GM23338 (cell line): ENCODE results near the gene PPP1CB. TPM values are rescaled to one million over a fixed set of nuclear protein-coding genes. Genes with fewer than 3 reads are reported as not detected.

ENCODE experiments used
- ATAC-seq: fragments of 200-7000 bp; cut with Tn5 transposase; 3 replicates; pipeline ENCODE4 v1.9.1; 2020
- DNase-seq: peaks from one replicate; pipeline ENCODE4 v3.0.0-alpha.2; 2015; ENCODE audit warnings: low spot score
- H2AFZ ChIP-seq: fragments of 200-600 bp; sonication (generic); 2 replicates; pipeline ENCODE4 v1.8.0; 2016; ENCODE audit warnings: antibody characterized with exemption, mild to moderate bottlenecking, moderate library complexity
- H3F3A ChIP-seq: fragments of 200-600 bp; sonication (generic); replicated peaks from 2 replicates; pipeline ENCODE4 v1.8.0; 2017; ENCODE audit warnings: antibody characterized with exemption, mixed run types, low read depth
- H3K27ac ChIP-seq: fragments of 200-600 bp; sonication (generic); 2 replicates; pipeline ENCODE4 v1.6.1; 2016; ENCODE audit warnings: low read depth
- H3K27me3 ChIP-seq: fragments of 200-600 bp; sonication (generic); 2 replicates; pipeline ENCODE4 v1.8.0; 2016; ENCODE audit warnings: mild to moderate bottlenecking, mixed run types, moderate library complexity; ENCODE audit not compliant: insufficient read depth
- H3K36me3 ChIP-seq: fragments of 200-600 bp; sonication (generic); 2 replicates; pipeline ENCODE4 v1.8.0; 2016; ENCODE audit warnings: mild to moderate bottlenecking; ENCODE audit not compliant: insufficient read depth
- H3K4me1 ChIP-seq: fragments of 200-600 bp; sonication (generic); 2 replicates; pipeline ENCODE4 v1.8.0; 2016; ENCODE audit warnings: mild to moderate bottlenecking, moderate library complexity; ENCODE audit not compliant: insufficient read depth
- H3K4me2 ChIP-seq: fragments of 200-600 bp; sonication (generic); 2 replicates; pipeline ENCODE4 v1.7.1; 2017; ENCODE audit warnings: mixed run types
- H3K4me3 ChIP-seq: fragments of 200-600 bp; sonication (generic); 2 replicates; pipeline ENCODE4 v1.6.1; 2016; ENCODE audit warnings: mixed run types
- H3K79me2 ChIP-seq: fragments of 200-600 bp; sonication (generic); replicated peaks from 2 replicates; pipeline ENCODE4 v1.8.0; 2017; ENCODE audit warnings: mild to moderate bottlenecking; ENCODE audit not compliant: insufficient read depth
- H3K9me2 ChIP-seq: fragments of 200-600 bp; sonication (generic); 2 replicates; pipeline ENCODE4 v1.8.0; 2017; ENCODE audit not compliant: insufficient read depth
- H4K20me1 ChIP-seq: fragments of 200-600 bp; sonication (generic); replicated peaks from 2 replicates; pipeline ENCODE4 v1.8.0; 2017; ENCODE audit warnings: mild to moderate bottlenecking; ENCODE audit not compliant: insufficient read depth
- H3K27ac Mint-ChIP-seq: 2 replicates; pipeline ENCODE4 v1.8.0; 2020; ENCODE audit warnings: inconsistent platforms, mild to moderate bottlenecking, moderate library complexity, mixed read lengths
- H3K27me3 Mint-ChIP-seq: 3 replicates; pipeline ENCODE4 v1.8.0; 2022; ENCODE audit warnings: low read depth, mild to moderate bottlenecking, moderate library complexity, mixed read lengths, inconsistent platforms; ENCODE audit not compliant: insufficient read depth, poor library complexity
- H3K36me3 Mint-ChIP-seq: 3 replicates; pipeline ENCODE4 v1.8.0; 2021; ENCODE audit warnings: low read depth, mild to moderate bottlenecking, inconsistent platforms, moderate library complexity, mixed read lengths
- H3K4me1 Mint-ChIP-seq: 3 replicates; pipeline ENCODE4 v1.8.0; 2020; ENCODE audit warnings: mild to moderate bottlenecking, inconsistent platforms, mixed read lengths
- H3K4me3 Mint-ChIP-seq: 3 replicates; pipeline ENCODE4 v1.8.0; 2021; ENCODE audit warnings: moderate library complexity, mild to moderate bottlenecking, inconsistent platforms, mixed read lengths
- H3K9me3 Mint-ChIP-seq: 3 replicates; pipeline ENCODE4 v1.8.0; 2020; ENCODE audit warnings: moderate library complexity, mild to moderate bottlenecking, inconsistent platforms, mixed read lengths
- CREB1 ChIP-seq: fragments of 250-450 bp; sonication (Bioruptor Pico); IDR thresholded peaks from 2 replicates; pipeline ENCODE4 v1.5.0; 2020; ENCODE audit warnings: low read depth, mild to moderate bottlenecking, moderate library complexity
- EZH2phosphoT487 ChIP-seq: fragments of 200-600 bp; sonication (generic); IDR thresholded peaks from one replicate; pipeline ENCODE4 v1.8.1; 2018; ENCODE audit warnings: antibody characterized with exemption; ENCODE audit not compliant: unreplicated experiment
- NANOG ChIP-seq: IDR thresholded peaks from 2 replicates; pipeline ENCODE4 v1.6.1; 2016; ENCODE audit warnings: antibody characterized with exemption, borderline replicate concordance
- POLR2AphosphoS5 ChIP-seq: IDR thresholded peaks from 2 replicates; pipeline ENCODE4 v1.6.1; 2016; ENCODE audit warnings: antibody characterized with exemption, low read depth
- polyA plus RNA-seq: library from polyadenylated mRNA; unstranded; fragments of >200 nt; fragmentation: Nextera tagmentation; extraction: Ambion mirVana; gene quantifications from 2 replicates; pipeline ENCODE4 v1.2.1, GENCODE V29; 2016
- total RNA-seq: library from RNA; depleted of rRNA; stranded (reverse); fragments of >200 nt; shearing (Covaris generic); gene quantifications from 2 replicates; pipeline ENCODE4 v1.2.3, GENCODE V29; 2014
- TF ChIP-seq, protein P1 (sequence below): IDR thresholded peaks from 2 replicates; pipeline ENCODE4 v1.6.1; 2016; ENCODE audit warnings: antibody characterized with exemption
- TF ChIP-seq, protein P2 (sequence below), 2 experiments: fragments of 200-600 bp in 1 of 2; sonication (generic) in 1 of 2; conservative IDR thresholded peaks; 2 replicates each; pipeline versions ENCODE4 v1.5.1 to v1.6.1; 2016 to 2017; ENCODE audit warnings: antibody characterized with exemption in 2 of 2, low read depth in 2 of 2, mild to moderate bottlenecking in 2 of 2, moderate library complexity in 1 of 2
- TF ChIP-seq, protein P3 (sequence below): IDR thresholded peaks from one replicate; pipeline ENCODE4 v1.6.1; 2018; ENCODE audit warnings: antibody characterized with exemption; ENCODE audit not compliant: unreplicated experiment

The PPP1CB gene
- total and polyA plus RNA-seq, 2 experiments from 2014 or later: 103 to 118 TPM

DNA sequence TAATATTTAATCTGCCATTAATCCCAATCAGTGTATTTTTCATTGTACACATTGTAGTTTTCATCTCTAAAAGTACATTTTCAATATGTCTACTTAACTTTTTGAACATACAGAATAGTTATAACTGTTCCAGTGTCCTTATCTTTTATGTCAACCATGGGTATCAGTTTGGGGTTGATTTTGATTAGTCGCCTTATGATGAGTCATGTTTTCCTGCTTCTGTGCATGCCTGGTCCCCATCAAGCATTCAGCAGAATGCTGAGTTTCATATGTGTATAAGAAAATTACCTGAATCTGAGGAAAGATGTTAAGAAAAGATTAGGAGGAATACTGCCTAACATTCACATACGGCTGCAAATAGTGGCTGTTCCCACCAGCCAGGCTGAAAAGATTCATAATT, 76.8 kb downstream of the PPP1CB start:
- no peaks in the 10 kb centered on the region for H3K79me2 ChIP-seq
- Mint-ChIP-seq H3K4me3 (no peak overlapping the region), H3K36me3 (no peaks in the 10 kb centered on the region), H3K27me3 (peaks cover 6% of the 10 kb centered on the region), H3K9me3 (no peaks in the 10 kb centered on the region), H3K27ac (no peak overlapping the region), H3K4me1 (no peaks in the 10 kb centered on the region)
- no peaks in the 10 kb centered on the region for H3K9me2 ChIP-seq
- no peaks in the 10 kb centered on the region for H3K4me1 ChIP-seq
- no peak for TF ChIP-seq POLR2AphosphoS5
- TF ChIP-seq EZH2phosphoT487: no peak
- TF ChIP-seq CREB1 (CRISPR knock-in tag): no peak
- TF ChIP-seq, protein P1, sequence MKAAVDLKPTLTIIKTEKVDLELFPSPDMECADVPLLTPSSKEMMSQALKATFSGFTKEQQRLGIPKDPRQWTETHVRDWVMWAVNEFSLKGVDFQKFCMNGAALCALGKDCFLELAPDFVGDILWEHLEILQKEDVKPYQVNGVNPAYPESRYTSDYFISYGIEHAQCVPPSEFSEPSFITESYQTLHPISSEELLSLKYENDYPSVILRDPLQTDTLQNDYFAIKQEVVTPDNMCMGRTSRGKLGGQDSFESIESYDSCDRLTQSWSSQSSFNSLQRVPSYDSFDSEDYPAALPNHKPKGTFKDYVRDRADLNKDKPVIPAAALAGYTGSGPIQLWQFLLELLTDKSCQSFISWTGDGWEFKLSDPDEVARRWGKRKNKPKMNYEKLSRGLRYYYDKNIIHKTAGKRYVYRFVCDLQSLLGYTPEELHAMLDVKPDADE: no peak
- no peak overlapping the region for H2AFZ ChIP-seq
- DNase-seq: no peak
- no peaks in the 10 kb centered on the region for H3K36me3 ChIP-seq
- no peaks in the 10 kb centered on the region for H3F3A ChIP-seq
- H4K20me1 ChIP-seq: no peaks in the 10 kb centered on the region
- ATAC-seq: no peak
- no peak overlapping the region for H3K27ac ChIP-seq
- no peak overlapping the region for H3K4me2 ChIP-seq
- no peak overlapping the region for H3K4me3 ChIP-seq
- H3K27me3 ChIP-seq: no peaks in the 10 kb centered on the region

DNA sequence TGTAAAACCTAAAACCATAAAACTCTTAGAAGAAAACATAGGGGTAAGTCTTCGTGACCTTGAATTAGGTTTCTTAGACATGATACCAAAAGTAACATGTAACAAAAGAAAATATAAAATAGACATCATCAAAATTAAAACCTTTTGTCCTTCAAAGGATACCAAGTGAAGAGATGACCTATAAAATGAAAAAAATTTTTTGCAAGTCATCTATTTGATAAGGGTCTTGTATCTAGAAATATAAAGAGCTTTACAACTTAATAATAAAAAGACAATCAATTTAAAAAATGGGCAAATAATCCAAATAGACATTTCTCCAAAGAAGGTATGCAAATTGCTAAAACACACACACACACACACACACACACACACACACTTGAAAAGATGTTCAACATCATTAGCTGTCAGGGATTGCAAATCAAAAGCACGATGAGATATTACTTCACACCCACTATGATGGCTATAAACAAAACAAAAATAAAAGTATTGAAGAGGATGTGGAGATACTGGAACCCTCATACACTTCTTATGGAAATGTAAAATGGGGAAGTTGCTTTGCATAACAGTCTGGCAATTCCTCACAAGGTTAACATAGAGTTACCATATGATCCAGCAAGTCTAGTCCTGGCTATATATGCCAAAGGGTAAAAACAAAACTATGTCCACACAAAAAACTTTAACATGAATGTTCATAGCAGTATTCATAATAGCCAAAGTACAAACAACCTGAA, 82.3 kb downstream of the PPP1CB start:
- no peak for DNase-seq
- no peak for ATAC-seq
- no peak overlapping the region for H3K4me2 ChIP-seq
- H3K27me3 ChIP-seq: no peaks in the 10 kb centered on the region
- H3K79me2 ChIP-seq: no peaks in the 10 kb centered on the region
- Mint-ChIP-seq H3K36me3 (no peaks in the 10 kb centered on the region), H3K27me3 (no peaks in the 10 kb centered on the region), H3K9me3 (no peaks in the 10 kb centered on the region), H3K4me3 (no peak overlapping the region), H3K27ac (no peak overlapping the region), H3K4me1 (no peaks in the 10 kb centered on the region)
- no peaks in the 10 kb centered on the region for H3K9me2 ChIP-seq
- no peak overlapping the region for H3K27ac ChIP-seq
- H3K4me3 ChIP-seq: no peak overlapping the region
- H3K4me1 ChIP-seq: no peaks in the 10 kb centered on the region
- no peaks in the 10 kb centered on the region for H4K20me1 ChIP-seq
- no peak overlapping the region for H2AFZ ChIP-seq
- TF ChIP-seq NANOG (no peak), POLR2AphosphoS5 (no peak)
- TF ChIP-seq, protein P2, sequence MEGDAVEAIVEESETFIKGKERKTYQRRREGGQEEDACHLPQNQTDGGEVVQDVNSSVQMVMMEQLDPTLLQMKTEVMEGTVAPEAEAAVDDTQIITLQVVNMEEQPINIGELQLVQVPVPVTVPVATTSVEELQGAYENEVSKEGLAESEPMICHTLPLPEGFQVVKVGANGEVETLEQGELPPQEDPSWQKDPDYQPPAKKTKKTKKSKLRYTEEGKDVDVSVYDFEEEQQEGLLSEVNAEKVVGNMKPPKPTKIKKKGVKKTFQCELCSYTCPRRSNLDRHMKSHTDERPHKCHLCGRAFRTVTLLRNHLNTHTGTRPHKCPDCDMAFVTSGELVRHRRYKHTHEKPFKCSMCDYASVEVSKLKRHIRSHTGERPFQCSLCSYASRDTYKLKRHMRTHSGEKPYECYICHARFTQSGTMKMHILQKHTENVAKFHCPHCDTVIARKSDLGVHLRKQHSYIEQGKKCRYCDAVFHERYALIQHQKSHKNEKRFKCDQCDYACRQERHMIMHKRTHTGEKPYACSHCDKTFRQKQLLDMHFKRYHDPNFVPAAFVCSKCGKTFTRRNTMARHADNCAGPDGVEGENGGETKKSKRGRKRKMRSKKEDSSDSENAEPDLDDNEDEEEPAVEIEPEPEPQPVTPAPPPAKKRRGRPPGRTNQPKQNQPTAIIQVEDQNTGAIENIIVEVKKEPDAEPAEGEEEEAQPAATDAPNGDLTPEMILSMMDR (conservative IDR thresholded peaks at IDR 0.05; ENCODE audit: low read depth in 2 of 2): no peak
- H3F3A ChIP-seq: no peaks in the 10 kb centered on the region
- no peaks in the 10 kb centered on the region for H3K36me3 ChIP-seq

DNA sequence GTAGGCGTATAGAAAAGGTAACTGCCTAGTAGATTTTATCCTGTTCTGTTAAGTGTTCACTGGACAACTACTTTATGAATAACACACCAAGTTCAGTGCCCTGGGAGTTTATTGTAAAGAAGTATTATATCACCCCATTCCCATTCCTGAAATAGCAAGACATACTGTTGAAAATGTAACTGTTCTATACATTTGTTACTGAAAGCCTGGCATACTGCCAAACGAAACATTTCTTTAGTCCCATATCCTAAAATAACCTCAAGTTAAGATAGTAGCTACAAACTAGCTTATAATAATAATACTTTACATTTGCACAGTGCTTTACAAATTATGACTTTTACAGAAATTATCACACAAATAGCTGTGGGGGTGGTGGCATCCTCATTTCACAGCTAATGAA, 84.2 kb downstream of the PPP1CB start:
- no peak overlapping the region for H3K4me3 Mint-ChIP-seq
- no peak overlapping the region for H3K4me2 ChIP-seq
- no peaks in the 10 kb centered on the region for H3K36me3 Mint-ChIP-seq
- TF ChIP-seq, protein P2 (conservative IDR thresholded peaks at IDR 0.05; ENCODE audit: low read depth in 2 of 2): no peak
- TF ChIP-seq NANOG (no peak), EZH2phosphoT487 (no peak)
- TF ChIP-seq, protein P3, sequence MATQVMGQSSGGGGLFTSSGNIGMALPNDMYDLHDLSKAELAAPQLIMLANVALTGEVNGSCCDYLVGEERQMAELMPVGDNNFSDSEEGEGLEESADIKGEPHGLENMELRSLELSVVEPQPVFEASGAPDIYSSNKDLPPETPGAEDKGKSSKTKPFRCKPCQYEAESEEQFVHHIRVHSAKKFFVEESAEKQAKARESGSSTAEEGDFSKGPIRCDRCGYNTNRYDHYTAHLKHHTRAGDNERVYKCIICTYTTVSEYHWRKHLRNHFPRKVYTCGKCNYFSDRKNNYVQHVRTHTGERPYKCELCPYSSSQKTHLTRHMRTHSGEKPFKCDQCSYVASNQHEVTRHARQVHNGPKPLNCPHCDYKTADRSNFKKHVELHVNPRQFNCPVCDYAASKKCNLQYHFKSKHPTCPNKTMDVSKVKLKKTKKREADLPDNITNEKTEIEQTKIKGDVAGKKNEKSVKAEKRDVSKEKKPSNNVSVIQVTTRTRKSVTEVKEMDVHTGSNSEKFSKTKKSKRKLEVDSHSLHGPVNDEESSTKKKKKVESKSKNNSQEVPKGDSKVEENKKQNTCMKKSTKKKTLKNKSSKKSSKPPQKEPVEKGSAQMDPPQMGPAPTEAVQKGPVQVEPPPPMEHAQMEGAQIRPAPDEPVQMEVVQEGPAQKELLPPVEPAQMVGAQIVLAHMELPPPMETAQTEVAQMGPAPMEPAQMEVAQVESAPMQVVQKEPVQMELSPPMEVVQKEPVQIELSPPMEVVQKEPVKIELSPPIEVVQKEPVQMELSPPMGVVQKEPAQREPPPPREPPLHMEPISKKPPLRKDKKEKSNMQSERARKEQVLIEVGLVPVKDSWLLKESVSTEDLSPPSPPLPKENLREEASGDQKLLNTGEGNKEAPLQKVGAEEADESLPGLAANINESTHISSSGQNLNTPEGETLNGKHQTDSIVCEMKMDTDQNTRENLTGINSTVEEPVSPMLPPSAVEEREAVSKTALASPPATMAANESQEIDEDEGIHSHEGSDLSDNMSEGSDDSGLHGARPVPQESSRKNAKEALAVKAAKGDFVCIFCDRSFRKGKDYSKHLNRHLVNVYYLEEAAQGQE: no peak

More for the DNA sequence above, 84.2 kb downstream of the PPP1CB start:
- Histone ChIP-seq H2AFZ (no peak overlapping the region), H3K4me3 (no peak overlapping the region), H3K27ac (no peak overlapping the region), H3K36me3 (no peaks in the 10 kb centered on the region), H3F3A (no peaks in the 10 kb centered on the region), H3K9me2 (no peaks in the 10 kb centered on the region), H3K79me2 (no peaks in the 10 kb centered on the region), H3K27me3 (no peaks in the 10 kb centered on the region), H4K20me1 (no peaks in the 10 kb centered on the region), H3K4me1 (no peaks in the 10 kb centered on the region)
- ATAC-seq: no peak
- no peaks in the 10 kb centered on the region for H3K27me3 Mint-ChIP-seq
- no peaks in the 10 kb centered on the region for H3K9me3 Mint-ChIP-seq
- DNase-seq: no peak
- H3K27ac Mint-ChIP-seq: no peak overlapping the region
- no peaks in the 10 kb centered on the region for H3K4me1 Mint-ChIP-seq
